Mammary epithelial cell (primary cell): ENCODE data around the gene EPHA2.

ENCODE experiments used
- EZH2 ChIP-seq: IDR thresholded peaks from 2 replicates; pipeline ENCODE4 v1.6.1; 2012; ENCODE audit warnings: low read length, inconsistent platforms, borderline replicate concordance
- TF ChIP-seq, protein P1 (sequence below), 2 donors: IDR thresholded peaks in 1 of 2; conservative IDR thresholded peaks in 1 of 2; 2 replicates each; pipeline ENCODE4 v1.5.1; 2011 to 2012; ENCODE audit warnings: inconsistent platforms in 2 of 2, low read length in 2 of 2, mild to moderate bottlenecking in 2 of 2, control low read depth in 1 of 2, low read depth in 1 of 2; ENCODE audit not compliant: insufficient read depth in 1 of 2; ENCODE audit errors: extremely low read depth in 1 of 2

DNA sequence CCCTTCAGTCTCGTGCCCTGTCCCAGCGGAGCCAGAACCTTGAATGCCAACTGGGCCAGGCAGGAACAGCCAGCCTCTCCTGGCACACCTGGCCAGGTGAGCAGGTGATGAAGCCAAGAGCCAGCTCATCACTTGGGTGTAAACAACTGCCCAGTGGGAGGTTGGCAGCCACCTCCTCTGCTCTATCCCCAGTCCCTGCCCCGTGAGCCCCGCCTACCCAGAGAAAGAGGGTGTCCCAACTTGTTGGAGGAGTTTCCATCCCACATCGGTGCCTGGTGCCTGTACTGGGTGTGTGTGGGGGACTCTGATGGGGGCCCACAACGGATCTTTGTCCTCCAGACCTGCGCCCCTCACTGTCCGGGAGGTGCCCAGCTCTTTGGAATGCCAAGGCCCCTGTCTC, 64.6 kb downstream of the EPHA2 start:
- TF ChIP-seq, protein P1, sequence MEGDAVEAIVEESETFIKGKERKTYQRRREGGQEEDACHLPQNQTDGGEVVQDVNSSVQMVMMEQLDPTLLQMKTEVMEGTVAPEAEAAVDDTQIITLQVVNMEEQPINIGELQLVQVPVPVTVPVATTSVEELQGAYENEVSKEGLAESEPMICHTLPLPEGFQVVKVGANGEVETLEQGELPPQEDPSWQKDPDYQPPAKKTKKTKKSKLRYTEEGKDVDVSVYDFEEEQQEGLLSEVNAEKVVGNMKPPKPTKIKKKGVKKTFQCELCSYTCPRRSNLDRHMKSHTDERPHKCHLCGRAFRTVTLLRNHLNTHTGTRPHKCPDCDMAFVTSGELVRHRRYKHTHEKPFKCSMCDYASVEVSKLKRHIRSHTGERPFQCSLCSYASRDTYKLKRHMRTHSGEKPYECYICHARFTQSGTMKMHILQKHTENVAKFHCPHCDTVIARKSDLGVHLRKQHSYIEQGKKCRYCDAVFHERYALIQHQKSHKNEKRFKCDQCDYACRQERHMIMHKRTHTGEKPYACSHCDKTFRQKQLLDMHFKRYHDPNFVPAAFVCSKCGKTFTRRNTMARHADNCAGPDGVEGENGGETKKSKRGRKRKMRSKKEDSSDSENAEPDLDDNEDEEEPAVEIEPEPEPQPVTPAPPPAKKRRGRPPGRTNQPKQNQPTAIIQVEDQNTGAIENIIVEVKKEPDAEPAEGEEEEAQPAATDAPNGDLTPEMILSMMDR (conservative IDR thresholded peaks at IDR 0.05 in 1 of 2, IDR thresholded peaks at IDR 0.05 in 1 of 2; ENCODE audit: extremely low read depth in 1 of 2, insufficient read depth in 1 of 2, low read depth in 1 of 2, low read length in 2 of 2) = no peak
- TF ChIP-seq EZH2 = no peak
